Left ventricle myocardium inferior (tissue), 1 donor: Measurements from ENCODE around the gene FSCN2. TPM values are rescaled to one million over a fixed set of nuclear protein-coding genes. Genes with fewer than 3 reads are reported as not detected.

Experiments used
- DNase-seq: peaks from one replicate; pipeline ENCODE4 v3.0.0-alpha.2; 2020
- H3K27ac ChIP-seq: fragments of 200-600 bp; replicated peaks from 2 replicates; pipeline ENCODE4 v1.8.0; 2021
- H3K27me3 ChIP-seq: fragments of 200-600 bp; 2 replicates; pipeline ENCODE4 v1.8.0; 2021; ENCODE audit warnings: low read depth
- H3K36me3 ChIP-seq: fragments of 200-600 bp; 2 replicates; pipeline ENCODE4 v1.8.0; 2021
- H3K4me1 ChIP-seq: fragments of 200-600 bp; 2 replicates; pipeline ENCODE4 v1.8.0; 2021
- H3K4me3 ChIP-seq: fragments of 200-600 bp; 2 replicates; pipeline ENCODE4 v1.8.0; 2021; ENCODE audit warnings: mild to moderate bottlenecking, moderate library complexity
- H3K9me3 ChIP-seq: fragments of 200-600 bp; replicated peaks from 2 replicates; pipeline ENCODE4 v1.8.0; 2021
- intact Hi-C: fragments of 100-400 bp; cut with micrococcal nuclease; formaldehyde crosslinking; loops from one replicate; pipeline ENCODE4 v1.11.0; 2022
- total RNA-seq: library from RNA; stranded (reverse); fragmentation: NEBNext Ultra II Directional; extraction: Animal tissue kit (Norgen Biotek cat#: 25700); gene quantifications from one replicate; pipeline ENCODE4 v1.2.1, GENCODE V29; 2021
- TF ChIP-seq, protein P1 (sequence below): fragments of 200-600 bp; IDR thresholded peaks from 2 replicates; pipeline ENCODE4 v1.8.0; 2021; ENCODE audit warnings: antibody characterized with exemption, mild to moderate bottlenecking, borderline replicate concordance
- donor health status: DM: no; HTN: yes; CAD: no; lungs with severe emphysema.

The FSCN2 gene
- total RNA-seq, 1 donor from 2014 or later, result 0.38 TPM

DNA sequence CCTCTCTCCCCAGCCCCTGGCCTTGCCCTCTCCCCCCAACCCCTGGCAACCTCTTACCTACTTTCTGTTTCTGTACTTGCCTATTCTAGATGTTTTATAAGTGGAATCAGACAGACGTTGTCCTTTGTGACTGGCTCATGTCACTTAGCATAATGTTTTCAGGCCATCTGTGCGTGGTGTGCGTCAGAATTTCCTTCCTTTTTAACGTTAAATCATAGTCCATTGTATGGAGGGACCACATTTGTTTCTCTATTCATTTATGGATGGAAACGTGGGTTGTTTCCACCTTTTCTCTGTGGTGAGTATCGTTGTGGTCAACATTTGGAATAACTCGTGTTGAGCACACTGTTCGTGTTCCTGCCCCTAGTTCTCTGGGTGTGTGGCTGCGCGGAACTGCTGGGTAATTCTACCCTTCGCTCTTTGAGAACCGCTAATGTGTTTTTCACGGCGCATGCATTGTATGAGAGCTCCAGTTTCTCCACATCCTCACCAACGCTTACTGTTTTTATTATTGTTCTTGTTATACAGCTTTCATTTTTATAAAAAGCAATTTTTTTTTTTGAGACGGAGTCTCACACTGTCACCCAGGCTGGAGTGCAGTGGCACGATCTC lies 41.9 kb upstream of the FSCN2 start:
- H3K36me3 ChIP-seq, result no peaks in the 10 kb centered on the region
- no peak overlapping the region for H3K4me3 ChIP-seq
- H3K4me1 ChIP-seq, result peaks cover 62% of the 10 kb centered on the region
- peaks cover 7% of the 10 kb centered on the region for H3K27me3 ChIP-seq
- no peaks in the 10 kb centered on the region for H3K9me3 ChIP-seq
- intact Hi-C loops, result no loop called here
- DNase-seq, result no peak
- H3K27ac ChIP-seq, result no peak overlapping the region
- TF ChIP-seq, protein P1, sequence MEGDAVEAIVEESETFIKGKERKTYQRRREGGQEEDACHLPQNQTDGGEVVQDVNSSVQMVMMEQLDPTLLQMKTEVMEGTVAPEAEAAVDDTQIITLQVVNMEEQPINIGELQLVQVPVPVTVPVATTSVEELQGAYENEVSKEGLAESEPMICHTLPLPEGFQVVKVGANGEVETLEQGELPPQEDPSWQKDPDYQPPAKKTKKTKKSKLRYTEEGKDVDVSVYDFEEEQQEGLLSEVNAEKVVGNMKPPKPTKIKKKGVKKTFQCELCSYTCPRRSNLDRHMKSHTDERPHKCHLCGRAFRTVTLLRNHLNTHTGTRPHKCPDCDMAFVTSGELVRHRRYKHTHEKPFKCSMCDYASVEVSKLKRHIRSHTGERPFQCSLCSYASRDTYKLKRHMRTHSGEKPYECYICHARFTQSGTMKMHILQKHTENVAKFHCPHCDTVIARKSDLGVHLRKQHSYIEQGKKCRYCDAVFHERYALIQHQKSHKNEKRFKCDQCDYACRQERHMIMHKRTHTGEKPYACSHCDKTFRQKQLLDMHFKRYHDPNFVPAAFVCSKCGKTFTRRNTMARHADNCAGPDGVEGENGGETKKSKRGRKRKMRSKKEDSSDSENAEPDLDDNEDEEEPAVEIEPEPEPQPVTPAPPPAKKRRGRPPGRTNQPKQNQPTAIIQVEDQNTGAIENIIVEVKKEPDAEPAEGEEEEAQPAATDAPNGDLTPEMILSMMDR, result no peak

DNA sequence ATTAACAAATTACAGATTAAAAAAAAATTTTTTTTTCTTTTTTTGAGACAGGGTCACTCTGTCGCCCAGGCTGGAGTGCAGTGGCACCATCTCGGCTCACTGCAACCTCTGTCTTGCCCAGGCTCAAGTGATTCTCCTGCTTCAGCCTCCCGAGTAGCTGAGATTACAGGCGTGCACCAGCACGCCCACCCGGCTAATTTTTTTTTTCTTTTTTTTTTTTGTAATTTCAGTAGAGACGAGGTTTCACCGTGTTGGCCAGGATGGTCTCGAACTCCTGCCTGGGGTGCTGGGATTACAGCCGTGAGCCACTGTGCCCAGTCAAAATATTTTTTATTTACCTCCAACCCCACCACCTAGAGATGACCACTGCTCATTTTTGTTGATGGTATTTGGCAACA lies 41.1 kb upstream of the FSCN2 start:
- no peaks in the 10 kb centered on the region for H3K9me3 ChIP-seq
- no peaks in the 10 kb centered on the region for H3K36me3 ChIP-seq
- peaks cover 55% of the 10 kb centered on the region for H3K4me1 ChIP-seq
- TF ChIP-seq, protein P1, result no peak
- peak overlapping the region; percentile 84 for H3K4me3 ChIP-seq
- DNase-seq, result no peak
- peaks cover 7% of the 10 kb centered on the region for H3K27me3 ChIP-seq
- intact Hi-C loops, result no loop called here
- H3K27ac ChIP-seq, result no peak overlapping the region

DNA sequence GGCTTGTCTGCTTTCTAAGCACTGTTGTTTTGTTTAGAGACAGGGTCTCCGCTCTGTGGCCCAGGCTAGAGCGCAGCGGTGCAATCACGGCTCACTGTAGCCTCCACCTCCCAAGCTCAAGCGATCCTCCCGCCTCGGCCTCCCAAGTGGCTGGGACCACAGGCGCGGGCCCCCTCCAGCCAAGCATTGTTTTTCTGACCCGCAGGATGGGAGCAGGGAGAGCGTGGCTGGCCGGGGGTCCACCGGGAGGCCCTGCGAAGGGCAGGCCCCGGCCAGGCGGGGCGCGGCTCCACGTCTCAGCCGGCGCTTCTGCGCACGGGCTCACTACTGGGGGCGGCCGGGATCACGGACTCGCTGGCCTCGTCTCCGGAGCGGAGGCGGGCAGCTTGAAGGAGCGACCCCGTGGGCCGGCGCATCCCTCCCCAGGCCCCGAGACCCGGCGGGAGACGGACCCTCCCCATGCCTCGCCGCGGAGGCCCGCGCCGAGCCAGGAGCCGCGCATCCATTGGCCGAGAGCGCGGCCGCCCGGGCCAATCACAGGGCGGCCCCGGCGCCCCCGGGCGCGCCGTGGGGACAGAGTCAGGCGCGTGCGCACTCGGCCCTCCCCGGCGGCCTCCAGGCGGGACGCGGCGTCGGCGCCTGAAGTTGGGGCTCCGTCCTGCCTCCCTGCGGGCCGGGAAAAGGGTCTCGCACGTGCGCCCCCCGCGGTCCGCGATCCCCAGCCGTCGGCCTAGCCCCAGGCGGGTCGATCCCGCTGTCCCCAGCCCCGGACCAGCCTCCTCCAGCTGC lies 40.5 kb upstream of the FSCN2 start:
- Histone ChIP-seq H3K4me3 (peak overlapping the region; percentile 84), H3K4me1 (peaks cover 49% of the 10 kb centered on the region), H3K27me3 (peaks cover 7% of the 10 kb centered on the region), H3K36me3 (no peaks in the 10 kb centered on the region), H3K9me3 (no peaks in the 10 kb centered on the region), H3K27ac (peak overlapping the region; percentile 93)
- TF ChIP-seq, protein P1, result no peak
- intact Hi-C loops, result no loop called here
- DNase-seq, result peak; percentile 85

DNA sequence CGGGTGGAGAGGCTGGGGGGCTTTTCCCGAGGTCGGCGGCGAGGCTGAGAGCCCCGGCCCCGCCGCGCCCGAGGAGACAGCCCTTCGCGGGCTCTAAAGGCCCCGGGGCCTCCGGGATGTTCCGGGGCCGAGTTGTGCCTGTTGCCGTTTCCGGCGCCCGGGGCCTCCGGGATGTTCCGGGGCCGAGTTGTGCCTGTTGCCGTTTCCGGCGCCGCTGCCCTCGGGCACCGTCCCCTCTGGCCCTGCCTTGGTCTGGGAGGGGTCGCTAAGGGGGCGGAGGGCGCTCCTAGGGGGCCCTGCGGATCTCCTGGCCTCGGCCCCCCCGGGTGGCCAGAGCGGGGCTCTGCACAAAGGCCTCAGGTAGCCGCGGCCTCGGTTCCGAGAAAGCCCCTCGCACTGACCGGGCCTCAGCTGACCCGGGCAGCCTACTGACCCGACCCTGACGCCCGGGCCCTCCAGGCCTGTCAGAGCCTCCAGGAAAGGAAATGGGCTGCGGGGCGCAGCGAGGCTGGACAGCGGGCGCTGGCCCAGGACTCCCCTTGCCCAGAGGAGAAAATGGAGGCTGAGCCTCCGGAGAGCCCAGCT lies 39.8 kb upstream of the FSCN2 start:
- peaks cover 7% of the 10 kb centered on the region for H3K27me3 ChIP-seq
- no peaks in the 10 kb centered on the region for H3K9me3 ChIP-seq
- H3K36me3 ChIP-seq, result no peaks in the 10 kb centered on the region
- peak overlapping the region; percentile 84 for H3K4me3 ChIP-seq
- peaks cover 42% of the 10 kb centered on the region for H3K4me1 ChIP-seq
- H3K27ac ChIP-seq, result peak overlapping the region; percentile 93
- TF ChIP-seq, protein P1, result no peak
- no peak for DNase-seq
- intact Hi-C loops, result no loop called here

DNA sequence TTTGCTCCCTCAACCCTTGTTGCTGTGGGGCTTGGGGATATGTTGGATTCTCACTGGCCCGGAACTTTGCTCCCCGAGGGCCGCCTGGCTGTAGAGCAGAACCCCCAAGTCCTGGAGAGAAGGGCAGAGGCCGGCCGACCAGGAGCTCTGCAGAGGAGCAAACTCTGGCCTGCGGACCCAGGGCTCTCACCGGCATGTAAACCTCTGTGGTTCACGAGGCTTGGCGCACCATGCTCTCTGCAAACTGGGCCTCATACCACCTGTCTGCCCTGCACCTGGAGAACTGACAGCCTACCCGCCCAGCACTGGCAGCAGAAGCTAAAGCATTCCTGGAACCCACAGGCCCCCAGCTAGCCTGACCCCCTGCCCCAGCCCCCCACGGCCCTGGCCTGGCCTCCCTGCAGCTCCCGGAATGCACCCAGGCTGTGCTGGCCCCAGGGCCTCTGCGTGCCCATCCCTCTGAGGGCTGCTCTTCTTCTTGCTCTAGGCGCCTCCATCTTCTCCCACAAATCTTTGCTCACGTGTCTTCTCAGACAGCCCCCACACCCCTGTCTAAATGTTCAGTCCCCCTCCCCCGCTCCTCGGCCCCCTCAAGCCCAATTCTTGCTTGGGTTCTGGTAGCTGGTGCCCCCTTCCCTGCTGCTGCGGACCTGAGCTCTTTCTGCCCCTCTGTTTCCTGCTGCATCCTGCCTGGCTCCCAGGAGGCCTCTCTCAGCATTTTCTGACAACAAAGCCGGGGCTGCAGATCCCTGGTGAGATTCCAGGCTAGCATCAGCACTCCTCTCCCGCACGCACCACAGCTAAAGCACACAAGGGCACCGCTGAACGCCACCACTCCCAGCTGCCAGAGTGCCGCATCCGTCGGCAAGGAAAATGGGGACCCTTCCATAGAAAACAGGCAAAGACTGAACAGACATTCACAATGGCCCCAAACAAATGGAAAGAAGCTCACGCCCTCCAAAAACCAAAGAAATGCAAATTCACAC lies 38.9 kb upstream of the FSCN2 start:
- Histone ChIP-seq H3K27ac (peak overlapping the region; percentile 93), H3K27me3 (peaks cover 7% of the 10 kb centered on the region), H3K4me3 (peak overlapping the region; percentile 84), H3K4me1 (peaks cover 34% of the 10 kb centered on the region), H3K36me3 (no peaks in the 10 kb centered on the region), H3K9me3 (no peaks in the 10 kb centered on the region)
- no peak for DNase-seq
- intact Hi-C loops, result no loop called here
- TF ChIP-seq, protein P1, result no peak
